ENCODE measurements around the gene ARSK.
A peak's percentile ranks its signal among the peaks of the same experiment; 100 is the strongest.

ARSK gene, protein sequence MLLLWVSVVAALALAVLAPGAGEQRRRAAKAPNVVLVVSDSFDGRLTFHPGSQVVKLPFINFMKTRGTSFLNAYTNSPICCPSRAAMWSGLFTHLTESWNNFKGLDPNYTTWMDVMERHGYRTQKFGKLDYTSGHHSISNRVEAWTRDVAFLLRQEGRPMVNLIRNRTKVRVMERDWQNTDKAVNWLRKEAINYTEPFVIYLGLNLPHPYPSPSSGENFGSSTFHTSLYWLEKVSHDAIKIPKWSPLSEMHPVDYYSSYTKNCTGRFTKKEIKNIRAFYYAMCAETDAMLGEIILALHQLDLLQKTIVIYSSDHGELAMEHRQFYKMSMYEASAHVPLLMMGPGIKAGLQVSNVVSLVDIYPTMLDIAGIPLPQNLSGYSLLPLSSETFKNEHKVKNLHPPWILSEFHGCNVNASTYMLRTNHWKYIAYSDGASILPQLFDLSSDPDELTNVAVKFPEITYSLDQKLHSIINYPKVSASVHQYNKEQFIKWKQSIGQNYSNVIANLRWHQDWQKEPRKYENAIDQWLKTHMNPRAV

GRCh38 chr5:95554647-95555548, at the start of gene ARSK, which contains the start of gene SKIC3:
TSS of gene ARSK (plus strand) at chr5:95555101. CDS start at chr5:95555279, 178 bp downstream.
TSS of gene SKIC3 (minus strand) at chr5:95554977. CDS start at chr5:95547150, 7,827 bp downstream.
- peak; percentile 86 for DNase-seq

- DNase-seq = no peak
These were observed 46.4 kb upstream of the ARSK start for GRCh38 chr5:95508550-95508949.

- no peak for DNase-seq
These were observed 43.3 kb upstream of the ARSK start for GRCh38 chr5:95511606-95512005.

DNA sequence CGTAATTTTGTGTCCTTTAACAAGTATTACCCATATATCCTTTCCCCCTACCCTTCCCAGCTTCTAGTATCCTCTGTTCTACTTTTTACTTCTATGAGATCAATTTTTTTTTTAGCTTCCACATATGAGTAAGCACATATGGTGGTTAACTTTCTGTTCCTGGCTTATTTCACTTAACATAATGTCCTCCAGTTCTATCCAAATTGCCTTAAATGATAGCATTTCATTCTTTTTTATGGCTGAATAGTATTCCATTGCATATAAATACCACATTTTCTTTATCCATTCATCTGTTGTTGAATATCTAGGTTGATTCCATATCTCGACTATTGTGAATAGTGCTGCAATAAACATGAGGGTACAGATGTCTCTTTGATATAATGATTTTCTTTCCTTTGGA, 36.5 kb upstream of the ARSK start:
- no peak for DNase-seq

DNA sequence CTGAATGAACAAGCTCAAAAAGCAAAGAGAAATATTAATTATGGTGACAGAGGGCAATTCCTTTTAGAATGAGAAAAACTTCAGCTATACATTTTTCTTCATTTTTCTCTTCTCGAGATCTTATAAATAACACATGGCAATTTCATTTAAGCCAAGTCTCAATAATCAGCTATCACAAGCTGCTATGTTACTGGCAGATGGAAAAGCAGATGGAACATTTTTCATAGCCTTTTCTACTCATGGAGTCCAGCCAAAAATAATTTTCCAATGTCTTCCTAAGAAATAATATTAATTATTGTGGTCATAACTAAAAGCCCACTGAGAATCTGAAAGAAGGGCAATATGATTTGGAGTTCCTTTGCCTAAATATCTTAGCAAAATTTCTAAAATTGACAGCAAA, 35.8 kb upstream of the ARSK start:
- DNase-seq = no peak

DNA sequence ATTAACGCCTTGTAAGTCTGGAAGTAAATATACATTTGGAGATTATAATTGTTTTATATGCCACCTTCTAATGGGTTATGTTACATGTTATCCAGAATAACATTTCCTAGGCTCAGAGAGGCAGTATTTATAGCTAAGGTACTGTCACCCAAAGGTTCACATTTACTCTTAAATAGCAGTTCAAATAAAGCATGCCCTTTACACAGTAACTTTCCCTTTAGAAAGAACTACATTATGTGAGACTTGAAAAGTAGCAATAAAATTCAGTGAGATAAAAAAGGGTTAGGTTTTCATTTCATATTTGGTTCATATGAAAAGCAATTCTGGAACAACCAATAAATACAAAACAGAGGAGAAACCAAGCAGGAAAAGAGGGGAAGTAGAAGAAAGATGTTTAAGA, 35.2 kb upstream of the ARSK start:
- no peak for DNase-seq

- no peak for DNase-seq
These were observed 34.7 kb upstream of the ARSK start for GRCh38 chr5:95520206-95520605.

- DNase-seq = no peak
These were observed 30.5 kb upstream of the ARSK start for GRCh38 chr5:95524423-95524822.

DNA sequence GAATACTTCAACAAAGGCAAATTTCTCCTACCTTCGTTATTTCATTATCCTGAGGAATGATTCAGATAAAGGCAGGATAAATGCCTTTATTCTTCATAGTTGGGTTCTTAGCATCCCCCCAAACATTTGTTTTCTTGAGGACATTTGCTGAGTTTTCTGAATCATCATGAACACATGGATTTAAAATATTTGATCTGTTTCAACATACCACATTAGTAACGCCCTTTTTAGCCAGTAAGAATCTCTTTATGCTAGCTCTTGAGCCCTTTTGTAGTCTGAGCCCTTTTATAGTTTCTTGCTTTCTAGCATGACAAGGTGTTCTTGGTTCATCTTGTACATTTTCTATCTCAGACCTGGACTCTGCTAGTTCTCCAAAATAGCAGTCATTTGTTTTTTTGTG, 28.0 kb upstream of the ARSK start:
- DNase-seq = no peak

GRCh38 chr5:95528565-95528964, 26.3 kb upstream of the ARSK start:
- no peak for DNase-seq

DNA sequence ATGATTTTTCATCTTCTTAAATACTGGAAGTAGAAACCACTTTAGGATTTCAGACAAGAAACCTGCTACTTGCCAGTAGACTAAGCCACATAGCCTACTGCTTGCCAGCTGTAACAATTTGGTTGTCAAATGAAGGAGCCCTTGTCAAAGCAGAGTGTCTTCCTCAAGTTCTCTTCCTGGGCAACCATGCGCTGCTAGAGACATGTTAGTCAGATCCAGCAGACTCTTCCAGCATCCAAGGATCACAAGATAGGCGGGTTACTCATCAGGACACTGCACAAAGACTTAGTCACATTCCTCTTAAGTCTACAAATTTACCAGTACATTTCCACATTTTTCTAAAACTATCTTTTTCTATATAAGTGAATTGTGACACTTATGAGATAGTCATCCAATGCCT, 24.5 kb upstream of the ARSK start:
- no peak for DNase-seq

- no peak for DNase-seq
These were observed 23.4 kb upstream of the ARSK start for GRCh38 chr5:95531491-95531890.

DNA sequence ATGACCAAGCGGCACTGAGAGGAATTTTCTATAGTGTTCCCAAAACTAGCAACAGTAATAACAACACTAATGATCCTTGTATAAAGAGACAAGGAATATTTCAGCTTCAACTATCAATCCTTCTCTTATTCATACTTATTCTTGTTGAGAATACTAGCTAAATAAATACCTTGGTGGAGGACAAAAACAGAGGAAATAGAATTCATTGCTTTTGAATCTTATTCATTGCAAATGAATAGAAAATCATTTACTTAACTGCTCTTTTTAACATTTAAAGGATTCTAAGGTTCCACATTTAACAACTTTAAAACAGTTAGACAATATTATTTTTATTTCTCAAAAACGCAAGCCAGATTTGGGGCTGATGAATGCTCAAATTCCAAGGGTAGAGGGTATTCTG, 22.5 kb upstream of the ARSK start:
- no peak for DNase-seq

- DNase-seq = no peak
These were observed 21.8 kb upstream of the ARSK start for GRCh38 chr5:95533106-95533505.

- no peak for DNase-seq
These were observed 21.1 kb upstream of the ARSK start for GRCh38 chr5:95533761-95534160.

- no peak for DNase-seq
These were observed 17.4 kb upstream of the ARSK start for GRCh38 chr5:95537501-95537900.

DNA sequence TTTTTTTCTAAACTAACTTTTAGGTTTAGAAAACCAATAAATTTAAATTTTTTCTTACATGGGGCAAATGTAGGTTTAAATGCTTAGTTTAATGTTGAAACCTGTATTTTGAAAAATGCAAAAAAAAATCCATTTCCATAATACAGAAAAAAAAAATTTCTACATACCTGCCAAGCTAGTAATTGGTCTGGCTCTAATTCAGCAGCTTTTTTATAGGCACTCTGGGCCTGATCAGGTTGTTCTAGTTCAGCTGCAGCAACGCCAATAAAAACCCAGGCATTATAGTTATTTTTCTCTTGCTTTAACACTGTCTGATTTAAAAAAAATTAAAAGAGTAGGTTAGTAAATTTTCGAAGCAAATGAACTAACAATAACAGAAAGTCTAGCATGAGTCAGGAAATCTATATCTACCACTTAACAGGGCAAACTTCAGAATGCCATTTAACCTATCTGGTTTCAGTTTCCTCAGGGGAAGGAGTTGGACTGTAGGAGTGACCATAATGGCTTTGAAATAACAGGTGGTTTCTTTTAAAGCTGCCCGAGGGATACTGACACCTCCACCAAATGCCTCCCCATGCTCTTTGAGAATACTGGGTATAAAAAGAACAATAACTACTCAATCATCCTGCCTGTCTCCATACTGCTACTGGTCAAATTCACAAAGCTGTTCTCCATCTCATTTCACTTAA, 11.7 kb upstream of the ARSK start:
- DNase-seq = no peak

- no peak for DNase-seq
These were observed 5.9 kb upstream of the ARSK start for GRCh38 chr5:95549030-95549429.

- no peak for DNase-seq
These were observed 612 bp upstream of the ARSK start for GRCh38 chr5:95554331-95554646.

DNA sequence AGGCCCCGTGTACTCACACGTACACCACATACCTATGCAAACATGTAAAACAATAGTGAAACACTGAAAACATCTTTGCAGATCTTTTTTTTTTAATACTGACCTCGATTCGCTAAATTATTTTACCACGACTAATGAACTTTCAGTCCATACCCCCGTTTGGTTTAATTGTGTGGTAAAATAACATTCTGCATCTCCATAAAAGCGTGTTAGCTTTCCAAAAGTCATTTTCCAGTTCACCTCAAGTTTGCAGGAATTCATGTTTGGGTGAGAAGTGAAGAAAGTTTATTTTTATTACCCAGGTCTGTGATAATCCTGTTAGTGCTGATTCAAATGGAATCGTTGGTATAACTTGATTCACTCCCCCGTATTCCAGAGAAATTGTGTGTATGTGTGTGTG, 652 bp downstream of the ARSK start:
- DNase-seq = no peak

GRCh38 chr5:95557841-95558240, 2.9 kb downstream of the ARSK start:
- DNase-seq = no peak

GRCh38 chr5:95562282-95562681, 7.4 kb downstream of the ARSK start:
- no peak for DNase-seq

- no peak for DNase-seq
These were observed 8.5 kb downstream of the ARSK start for GRCh38 chr5:95563367-95563766.

Data from stimulated activated CD4-positive, alpha-beta T cell treated with anti-CD3 and anti-CD28 coated beads, Interleukin-4, amount 100 ng/mL, for 1 hour (primary cell).